GM23338 (cell line): ENCODE measurements around the gene PSORS1C2. TPM values are rescaled to one million over a fixed set of nuclear protein-coding genes. Genes with fewer than 3 reads are reported as not detected.
A peak's percentile ranks its signal among the peaks of the same experiment; 100 is the strongest.

Source experiments
- ATAC-seq: fragments of 200-7000 bp; cut with Tn5 transposase; 3 replicates; pipeline ENCODE4 v1.9.1; 2020
- DNase-seq: peaks from one replicate; pipeline ENCODE4 v3.0.0-alpha.2; 2015; ENCODE audit warnings: low spot score
- H2AFZ ChIP-seq: fragments of 200-600 bp; sonication (generic); 2 replicates; pipeline ENCODE4 v1.8.0; 2016; ENCODE audit warnings: antibody characterized with exemption, mild to moderate bottlenecking, moderate library complexity
- H3F3A ChIP-seq: fragments of 200-600 bp; sonication (generic); replicated peaks from 2 replicates; pipeline ENCODE4 v1.8.0; 2017; ENCODE audit warnings: antibody characterized with exemption, mixed run types, low read depth
- H3K27ac ChIP-seq: fragments of 200-600 bp; sonication (generic); 2 replicates; pipeline ENCODE4 v1.6.1; 2016; ENCODE audit warnings: low read depth
- H3K27me3 ChIP-seq: fragments of 200-600 bp; sonication (generic); 2 replicates; pipeline ENCODE4 v1.8.0; 2016; ENCODE audit warnings: mild to moderate bottlenecking, mixed run types, moderate library complexity; ENCODE audit not compliant: insufficient read depth
- H3K36me3 ChIP-seq: fragments of 200-600 bp; sonication (generic); 2 replicates; pipeline ENCODE4 v1.8.0; 2016; ENCODE audit warnings: mild to moderate bottlenecking; ENCODE audit not compliant: insufficient read depth
- H3K4me1 ChIP-seq: fragments of 200-600 bp; sonication (generic); 2 replicates; pipeline ENCODE4 v1.8.0; 2016; ENCODE audit warnings: mild to moderate bottlenecking, moderate library complexity; ENCODE audit not compliant: insufficient read depth
- H3K4me2 ChIP-seq: fragments of 200-600 bp; sonication (generic); 2 replicates; pipeline ENCODE4 v1.7.1; 2017; ENCODE audit warnings: mixed run types
- H3K4me3 ChIP-seq: fragments of 200-600 bp; sonication (generic); 2 replicates; pipeline ENCODE4 v1.6.1; 2016; ENCODE audit warnings: mixed run types
- H3K79me2 ChIP-seq: fragments of 200-600 bp; sonication (generic); replicated peaks from 2 replicates; pipeline ENCODE4 v1.8.0; 2017; ENCODE audit warnings: mild to moderate bottlenecking; ENCODE audit not compliant: insufficient read depth
- H3K9me2 ChIP-seq: fragments of 200-600 bp; sonication (generic); 2 replicates; pipeline ENCODE4 v1.8.0; 2017; ENCODE audit not compliant: insufficient read depth
- H4K20me1 ChIP-seq: fragments of 200-600 bp; sonication (generic); replicated peaks from 2 replicates; pipeline ENCODE4 v1.8.0; 2017; ENCODE audit warnings: mild to moderate bottlenecking; ENCODE audit not compliant: insufficient read depth
- H3K27ac Mint-ChIP-seq: 2 replicates; pipeline ENCODE4 v1.8.0; 2020; ENCODE audit warnings: inconsistent platforms, mild to moderate bottlenecking, moderate library complexity, mixed read lengths
- H3K27me3 Mint-ChIP-seq: 3 replicates; pipeline ENCODE4 v1.8.0; 2022; ENCODE audit warnings: low read depth, mild to moderate bottlenecking, moderate library complexity, mixed read lengths, inconsistent platforms; ENCODE audit not compliant: insufficient read depth, poor library complexity
- H3K36me3 Mint-ChIP-seq: 3 replicates; pipeline ENCODE4 v1.8.0; 2021; ENCODE audit warnings: low read depth, mild to moderate bottlenecking, inconsistent platforms, moderate library complexity, mixed read lengths
- H3K4me1 Mint-ChIP-seq: 3 replicates; pipeline ENCODE4 v1.8.0; 2020; ENCODE audit warnings: mild to moderate bottlenecking, inconsistent platforms, mixed read lengths
- H3K4me3 Mint-ChIP-seq: 3 replicates; pipeline ENCODE4 v1.8.0; 2021; ENCODE audit warnings: moderate library complexity, mild to moderate bottlenecking, inconsistent platforms, mixed read lengths
- H3K9me3 Mint-ChIP-seq: 3 replicates; pipeline ENCODE4 v1.8.0; 2020; ENCODE audit warnings: moderate library complexity, mild to moderate bottlenecking, inconsistent platforms, mixed read lengths
- CREB1 ChIP-seq: fragments of 250-450 bp; sonication (Bioruptor Pico); IDR thresholded peaks from 2 replicates; pipeline ENCODE4 v1.5.0; 2020; ENCODE audit warnings: low read depth, mild to moderate bottlenecking, moderate library complexity
- EZH2 ChIP-seq: fragments of 200-600 bp; sonication (generic); IDR thresholded peaks from one replicate; pipeline ENCODE4 v1.8.0; 2017; ENCODE audit warnings: antibody characterized with exemption, mild to moderate bottlenecking, low read depth; ENCODE audit not compliant: unreplicated experiment
- EZH2phosphoT487 ChIP-seq: fragments of 200-600 bp; sonication (generic); IDR thresholded peaks from one replicate; pipeline ENCODE4 v1.8.1; 2018; ENCODE audit warnings: antibody characterized with exemption; ENCODE audit not compliant: unreplicated experiment
- JUNB ChIP-seq: IDR thresholded peaks from one replicate; pipeline ENCODE4 v1.6.1; 2016; ENCODE audit warnings: antibody characterized with exemption; ENCODE audit not compliant: unreplicated experiment
- NANOG ChIP-seq: IDR thresholded peaks from 2 replicates; pipeline ENCODE4 v1.6.1; 2016; ENCODE audit warnings: antibody characterized with exemption, borderline replicate concordance
- POLR2AphosphoS5 ChIP-seq: IDR thresholded peaks from 2 replicates; pipeline ENCODE4 v1.6.1; 2016; ENCODE audit warnings: antibody characterized with exemption, low read depth
- REST ChIP-seq: IDR thresholded peaks from one replicate; pipeline ENCODE4 v1.6.1; 2018; ENCODE audit warnings: antibody characterized with exemption; ENCODE audit not compliant: unreplicated experiment
- STAT1 ChIP-seq: IDR thresholded peaks from one replicate; pipeline ENCODE4 v1.6.1; 2016; ENCODE audit warnings: antibody characterized with exemption; ENCODE audit not compliant: unreplicated experiment
- ZNF114 ChIP-seq: fragments of 250-450 bp; sonication (Bioruptor Pico); IDR thresholded peaks from 2 replicates; pipeline ENCODE4 v1.5.0; 2020; ENCODE audit warnings: mild to moderate bottlenecking, moderate library complexity
- ZNF331 ChIP-seq: fragments of 250-450 bp; sonication (Bioruptor Pico); IDR thresholded peaks from 2 replicates; pipeline ENCODE4 v1.5.0; 2020; ENCODE audit warnings: low read depth, mild to moderate bottlenecking, moderate library complexity
- ZNF462 ChIP-seq: fragments of 250-450 bp; sonication (Bioruptor Pico); IDR thresholded peaks from 2 replicates; pipeline ENCODE4 v1.5.0; 2020; ENCODE audit warnings: mild to moderate bottlenecking, moderate library complexity
- polyA plus RNA-seq: library from polyadenylated mRNA; unstranded; fragments of >200 nt; fragmentation: Nextera tagmentation; extraction: Ambion mirVana; gene quantifications from 2 replicates; pipeline ENCODE4 v1.2.1, GENCODE V29; 2016
- total RNA-seq: library from RNA; depleted of rRNA; stranded (reverse); fragments of >200 nt; shearing (Covaris generic); gene quantifications from 2 replicates; pipeline ENCODE4 v1.2.3, GENCODE V29; 2014
- TF ChIP-seq, protein P1 (sequence below): IDR thresholded peaks from 2 replicates; pipeline ENCODE4 v1.6.1; 2016; ENCODE audit warnings: antibody characterized with exemption
- TF ChIP-seq, protein P2 (sequence below), 2 experiments: fragments of 200-600 bp in 1 of 2; sonication (generic) in 1 of 2; conservative IDR thresholded peaks; 2 replicates each; pipeline versions ENCODE4 v1.5.1 to v1.6.1; 2016 to 2017; ENCODE audit warnings: antibody characterized with exemption in 2 of 2, low read depth in 2 of 2, mild to moderate bottlenecking in 2 of 2, moderate library complexity in 1 of 2

Gene PSORS1C2
- total and polyA plus RNA-seq, 2 experiments from 2014 or later, result 0.47 TPM; not detected in 1

DNA sequence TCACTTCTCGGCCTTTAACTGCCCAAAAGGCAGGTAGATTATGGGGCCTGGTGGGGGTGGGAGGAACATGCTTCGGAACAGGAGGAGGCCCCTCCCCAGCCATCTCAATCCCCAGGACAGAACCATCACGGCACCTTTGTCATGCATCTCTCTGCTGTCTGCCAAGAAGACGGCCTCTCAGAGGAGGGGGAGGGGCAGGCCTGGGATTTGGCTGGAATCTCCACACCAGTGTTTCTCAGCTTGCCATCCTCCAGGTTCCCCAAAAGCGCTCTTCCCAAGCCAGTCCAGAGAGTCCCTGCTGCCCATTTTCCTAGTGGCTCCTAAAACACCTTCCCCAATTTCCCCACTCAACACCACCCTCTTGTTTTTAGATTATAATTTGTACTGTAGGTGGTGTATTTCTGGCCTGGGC lies 34.1 kb upstream of the PSORS1C2 start:
- peaks cover 20% of the 10 kb centered on the region for H3F3A ChIP-seq
- peaks cover 47% of the 10 kb centered on the region for H3K4me1 Mint-ChIP-seq
- peak overlapping the region; percentile 97 for H3K27ac Mint-ChIP-seq
- H3K27ac ChIP-seq, result peak overlapping the region; percentile 100
- H3K4me3 ChIP-seq, result peak overlapping the region; percentile 100
- TF ChIP-seq, protein P1, sequence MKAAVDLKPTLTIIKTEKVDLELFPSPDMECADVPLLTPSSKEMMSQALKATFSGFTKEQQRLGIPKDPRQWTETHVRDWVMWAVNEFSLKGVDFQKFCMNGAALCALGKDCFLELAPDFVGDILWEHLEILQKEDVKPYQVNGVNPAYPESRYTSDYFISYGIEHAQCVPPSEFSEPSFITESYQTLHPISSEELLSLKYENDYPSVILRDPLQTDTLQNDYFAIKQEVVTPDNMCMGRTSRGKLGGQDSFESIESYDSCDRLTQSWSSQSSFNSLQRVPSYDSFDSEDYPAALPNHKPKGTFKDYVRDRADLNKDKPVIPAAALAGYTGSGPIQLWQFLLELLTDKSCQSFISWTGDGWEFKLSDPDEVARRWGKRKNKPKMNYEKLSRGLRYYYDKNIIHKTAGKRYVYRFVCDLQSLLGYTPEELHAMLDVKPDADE, result 0 out of 2 replicates have a peak, but pooled peaks have one; percentile 12
- TF ChIP-seq ZNF462 (CRISPR knock-in tag) (peak; percentile 76; the same call in 1 of the 2 replicates), POLR2AphosphoS5 (peak; percentile 59), REST (no peak), EZH2phosphoT487 (no peak), JUNB (no peak), CREB1 (CRISPR knock-in tag) (peak; percentile 75), ZNF114 (CRISPR knock-in tag) (no peak), STAT1 (no peak), NANOG (peak; percentile 96), EZH2 (no peak), ZNF331 (CRISPR knock-in tag) (no peak)
- TF ChIP-seq, protein P2, sequence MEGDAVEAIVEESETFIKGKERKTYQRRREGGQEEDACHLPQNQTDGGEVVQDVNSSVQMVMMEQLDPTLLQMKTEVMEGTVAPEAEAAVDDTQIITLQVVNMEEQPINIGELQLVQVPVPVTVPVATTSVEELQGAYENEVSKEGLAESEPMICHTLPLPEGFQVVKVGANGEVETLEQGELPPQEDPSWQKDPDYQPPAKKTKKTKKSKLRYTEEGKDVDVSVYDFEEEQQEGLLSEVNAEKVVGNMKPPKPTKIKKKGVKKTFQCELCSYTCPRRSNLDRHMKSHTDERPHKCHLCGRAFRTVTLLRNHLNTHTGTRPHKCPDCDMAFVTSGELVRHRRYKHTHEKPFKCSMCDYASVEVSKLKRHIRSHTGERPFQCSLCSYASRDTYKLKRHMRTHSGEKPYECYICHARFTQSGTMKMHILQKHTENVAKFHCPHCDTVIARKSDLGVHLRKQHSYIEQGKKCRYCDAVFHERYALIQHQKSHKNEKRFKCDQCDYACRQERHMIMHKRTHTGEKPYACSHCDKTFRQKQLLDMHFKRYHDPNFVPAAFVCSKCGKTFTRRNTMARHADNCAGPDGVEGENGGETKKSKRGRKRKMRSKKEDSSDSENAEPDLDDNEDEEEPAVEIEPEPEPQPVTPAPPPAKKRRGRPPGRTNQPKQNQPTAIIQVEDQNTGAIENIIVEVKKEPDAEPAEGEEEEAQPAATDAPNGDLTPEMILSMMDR (conservative IDR thresholded peaks at IDR 0.05; ENCODE audit: low read depth in 2 of 2), result no peak
- H3K27me3 ChIP-seq, result no peaks in the 10 kb centered on the region
- H3K4me1 ChIP-seq, result peaks cover 42% of the 10 kb centered on the region
- DNase-seq (peak; percentile 94), ATAC-seq (peak; percentile 49)
- H2AFZ ChIP-seq, result no peak overlapping the region
- H3K4me2 ChIP-seq, result peak overlapping the region; percentile 88
- H3K4me3 Mint-ChIP-seq, result peak overlapping the region; percentile 86
- H3K27me3 Mint-ChIP-seq, result peaks cover 36% of the 10 kb centered on the region
- H3K9me2 ChIP-seq, result no peaks in the 10 kb centered on the region
- peaks cover 23% of the 10 kb centered on the region for H4K20me1 ChIP-seq
- H3K9me3 Mint-ChIP-seq, result no peaks in the 10 kb centered on the region; the same call in 2 of the 3 replicates
- H3K36me3 Mint-ChIP-seq, result peaks cover 26% of the 10 kb centered on the region
- 0 out of 2 replicates have a peak, but pooled peaks cover 5% of the 10 kb centered on the region for H3K36me3 ChIP-seq
- H3K79me2 ChIP-seq, result peaks cover 51% of the 10 kb centered on the region
